HG03432 (cell line): ENCODE data around the gene BRIP1.

Experiments
- ATAC-seq: cut with Tn5 transposase; IDR thresholded peaks from one replicate; pipeline ENCODE4 v1.9.1; 2021; ENCODE audit warnings: mild to moderate bottlenecking, moderate library complexity; ENCODE audit not compliant: unreplicated experiment

BRIP1 gene

DNA sequence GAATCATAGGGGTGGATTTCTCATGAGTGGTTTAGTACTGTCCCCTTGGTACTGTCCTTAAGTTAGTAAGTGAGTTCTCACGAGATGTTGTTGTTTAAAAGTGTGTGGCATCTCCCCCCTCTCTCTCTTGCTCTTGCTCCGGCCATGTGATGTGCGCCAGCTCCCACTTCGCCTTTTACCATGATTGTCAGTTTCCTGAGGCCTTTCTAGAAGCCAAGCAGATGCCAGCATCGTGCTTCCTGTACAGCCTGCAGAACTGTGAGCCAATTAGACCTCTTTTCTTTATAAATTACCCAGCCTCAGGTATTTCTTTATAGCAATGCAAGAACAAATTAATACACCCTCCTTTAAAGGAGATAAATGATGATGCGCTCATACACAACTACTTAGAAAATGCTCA lies 222.2 kb downstream of the BRIP1 start:
- ATAC-seq = no peak

DNA sequence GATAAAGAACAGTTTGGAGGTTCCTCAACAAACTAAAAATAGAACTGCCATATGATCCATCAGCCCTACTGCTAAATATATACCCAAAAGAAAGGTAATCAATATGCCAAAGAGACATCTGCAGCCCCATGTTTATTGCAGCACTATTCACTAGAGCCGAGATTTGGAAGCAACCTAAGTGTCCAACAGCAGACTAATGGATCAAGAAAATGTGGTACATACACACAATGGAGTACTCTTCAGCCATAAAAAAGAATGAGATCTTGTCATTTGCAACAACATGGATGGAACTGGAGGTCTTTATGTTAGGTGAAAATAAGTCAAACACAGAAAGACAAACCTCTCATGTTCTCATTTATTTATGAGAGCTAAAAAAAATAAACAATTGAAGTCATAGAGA lies 223.5 kb downstream of the BRIP1 start:
- no peak for ATAC-seq

DNA sequence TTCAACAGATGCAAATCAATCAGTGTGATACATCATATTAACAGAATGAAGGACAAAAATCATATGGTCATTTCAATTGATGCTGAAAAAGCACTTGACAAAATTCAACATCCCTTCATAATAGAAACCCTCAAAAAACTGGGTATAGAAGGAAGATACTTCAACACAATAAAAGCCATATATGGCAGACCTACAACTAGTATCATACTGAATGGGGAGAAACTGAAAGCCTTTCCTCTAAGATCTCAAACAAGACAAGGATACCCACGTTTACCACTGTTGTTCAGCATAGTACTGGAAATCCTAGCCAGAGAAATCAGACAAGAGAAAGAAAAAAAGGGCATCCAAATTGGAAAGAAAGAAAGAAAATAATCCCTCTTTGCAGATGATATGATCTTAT lies 225.2 kb downstream of the BRIP1 start:
- ATAC-seq = no peak

DNA sequence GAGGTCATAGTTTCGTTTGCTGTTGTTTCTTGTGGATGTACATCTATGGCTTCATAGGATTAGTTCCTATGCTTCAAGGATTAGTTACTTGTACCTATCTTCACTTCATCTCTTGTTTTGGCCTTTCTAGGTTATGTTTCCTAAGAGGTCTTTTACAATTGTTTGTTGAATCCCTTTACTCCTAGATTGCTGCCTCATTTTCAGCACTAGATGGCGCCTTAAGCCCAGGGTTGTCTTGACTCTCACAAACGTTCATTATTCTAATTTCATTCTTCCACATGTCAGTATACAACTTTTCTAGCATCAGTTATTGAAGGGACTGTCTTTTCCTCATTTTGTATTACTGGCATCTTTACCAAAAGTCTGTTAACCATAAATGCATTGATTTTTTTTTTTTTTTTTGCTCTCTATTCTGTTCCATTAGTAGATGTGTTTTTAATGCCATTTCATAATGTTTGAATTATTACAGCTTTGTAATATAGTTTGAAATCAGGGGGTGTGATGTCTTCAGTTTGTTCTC lies 227.4 kb downstream of the BRIP1 start:
- ATAC-seq = no peak

DNA sequence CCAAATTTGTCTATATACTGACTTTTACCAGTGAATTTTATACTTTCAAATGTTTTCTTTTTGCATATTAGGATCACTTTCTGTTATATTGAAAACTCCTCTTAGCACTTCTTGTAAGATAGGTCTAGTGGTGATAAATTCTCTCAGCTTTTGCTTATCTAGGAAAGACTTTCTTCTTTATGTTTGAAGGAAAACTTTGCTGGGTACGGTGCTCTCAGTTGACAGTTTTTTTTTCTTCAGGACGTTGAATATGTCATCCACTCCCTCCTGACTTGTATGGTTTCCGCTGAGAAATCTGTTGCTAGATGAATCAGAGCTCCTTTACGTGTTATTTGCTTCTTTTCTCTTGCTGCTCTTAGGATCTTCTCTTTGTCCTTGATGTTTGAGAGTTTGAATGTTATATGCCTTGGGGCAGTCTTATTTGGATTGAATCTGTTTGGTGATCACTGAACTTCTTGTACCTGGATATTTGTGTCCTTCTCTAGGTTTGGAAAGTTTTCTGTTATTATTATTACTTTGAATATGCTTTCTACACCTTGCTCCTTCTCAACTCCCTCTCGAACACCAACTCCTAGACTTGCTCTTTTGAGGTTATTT lies 228.3 kb downstream of the BRIP1 start:
- ATAC-seq = no peak

DNA sequence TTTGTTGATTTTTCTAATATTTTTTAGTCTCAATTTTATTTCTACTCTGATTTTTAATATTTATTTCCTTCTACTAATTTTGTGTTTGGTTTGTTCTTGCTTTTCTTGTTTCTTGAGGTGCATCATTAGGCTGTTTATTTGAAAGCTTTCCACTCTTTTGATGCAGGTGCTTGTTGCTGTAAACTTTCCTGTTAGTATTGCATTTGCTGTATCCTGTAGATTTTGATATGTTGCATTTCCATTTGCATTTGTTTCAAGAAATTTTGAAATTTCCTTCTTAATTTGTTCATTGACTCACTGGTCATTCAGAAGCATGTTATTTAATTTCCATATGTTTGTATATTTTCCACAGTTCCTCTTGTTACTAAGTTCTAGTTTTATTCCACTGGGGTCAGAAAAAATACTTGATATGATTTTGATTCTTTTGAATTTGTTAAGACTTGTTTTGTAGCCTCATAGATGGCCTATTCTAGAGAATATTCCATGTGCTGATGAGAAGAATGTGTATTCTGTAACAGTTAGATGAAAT lies 229.3 kb downstream of the BRIP1 start:
- no peak for ATAC-seq

DNA sequence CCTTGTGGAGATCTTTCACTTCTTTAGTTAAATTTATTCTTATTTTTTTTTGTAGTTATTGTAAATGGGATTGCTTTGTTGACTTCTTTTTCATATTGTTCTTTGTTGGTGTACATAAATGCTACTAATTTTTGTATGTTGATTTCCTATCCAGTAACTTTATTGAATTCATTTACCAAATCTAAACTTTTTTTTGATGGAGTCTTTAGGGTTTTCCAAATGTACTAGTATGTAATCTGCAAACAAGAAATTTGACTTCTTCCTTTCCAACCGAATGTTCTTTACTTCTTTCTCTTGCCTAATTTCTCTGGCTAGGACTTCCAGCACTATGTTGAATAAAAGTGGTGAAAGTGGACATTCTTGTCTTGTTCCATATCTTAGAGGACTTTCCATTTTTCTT lies 230.5 kb downstream of the BRIP1 start:
- ATAC-seq = no peak

DNA sequence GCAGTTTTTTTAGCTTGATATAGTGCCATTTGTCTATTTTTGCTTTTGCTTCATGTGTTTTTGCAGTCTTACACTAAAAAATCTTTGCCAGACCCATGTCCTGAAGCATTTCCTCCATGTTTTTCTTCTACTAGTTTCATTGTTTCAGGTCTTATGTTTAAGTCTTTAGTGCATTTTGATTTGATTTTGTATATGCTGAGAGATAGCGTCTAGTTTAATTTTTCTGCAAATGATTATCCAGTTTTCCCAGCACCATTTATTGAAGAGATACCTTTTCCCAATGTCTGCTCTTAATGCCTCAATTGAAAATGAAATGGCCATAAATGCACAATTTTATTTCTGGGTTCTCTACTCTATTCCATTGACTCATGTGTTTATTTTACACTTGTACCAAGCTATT lies 231.5 kb downstream of the BRIP1 start:
- ATAC-seq = no peak
